H1 (cell line): ENCODE results near the gene RAB11FIP5. TPM values are rescaled to one million over a fixed set of nuclear protein-coding genes. Genes with fewer than 3 reads are reported as not detected.

Experiments used
- CTCF ChIA-PET: fragments of 300-600 bp; sonication (Branson Sonifier 250); formaldehyde crosslinking; loops from one replicate; lab custom pipeline; 2021; ENCODE audit not compliant: partially characterized antibody; lab: Charles Lee
- POLR2A ChIA-PET: fragments of 300-600 bp; sonication (Branson Sonifier 250); formaldehyde crosslinking; loops from one replicate; lab custom pipeline; 2021; ENCODE audit warnings: inconsistent platforms; ENCODE audit not compliant: partially characterized antibody; lab: Charles Lee
- DNase-seq, 2 experiments: peaks; one replicate each; pipeline versions ENCODE4 v3.0.0 to v3.0.0-alpha.2; 2010 to 2022; ENCODE audit warnings: low spot score in 2 of 2, low read depth in 1 of 2, mixed read lengths in 1 of 2
- FAIRE-seq: peaks from 2 replicates; lab custom pipeline; 2011; peaks lifted over from hg19 to GRCh38; lab: Jason Lieb, UNC
- H2AFZ ChIP-seq: 2 replicates; pipeline ENCODE4 v1.8.1; 2012; ENCODE audit warnings: low read length, inconsistent platforms
- H2AK5ac ChIP-seq: 2 replicates; pipeline ENCODE4 v1.6.1; 2013; ENCODE audit warnings: low read depth, low read length
- H2BK120ac ChIP-seq: replicated peaks from 2 replicates; pipeline ENCODE3; 2013; ENCODE audit warnings: low read depth, low read length, inconsistent platforms
- H2BK12ac ChIP-seq: 2 replicates; pipeline ENCODE4 v1.6.1; 2013; ENCODE audit warnings: low read depth, low read length
- H2BK15ac ChIP-seq: 2 replicates; pipeline ENCODE4 v1.6.1; 2013; ENCODE audit warnings: low read length
- H2BK20ac ChIP-seq: 2 replicates; pipeline ENCODE4 v1.6.1; 2013; ENCODE audit warnings: low read length
- H2BK5ac ChIP-seq: 2 replicates; pipeline ENCODE4 v1.6.1; 2013; ENCODE audit warnings: low read depth, low read length
- H3K14ac ChIP-seq: 2 replicates; pipeline ENCODE4 v1.6.1; 2013; ENCODE audit warnings: inconsistent platforms; ENCODE audit not compliant: insufficient read length
- H3K18ac ChIP-seq: 2 replicates; pipeline ENCODE4 v1.6.1; 2013; ENCODE audit warnings: low read length; ENCODE audit errors: extremely low read depth
- H3K23ac ChIP-seq: 2 replicates; pipeline ENCODE4 v1.6.1; 2013; ENCODE audit warnings: inconsistent platforms; ENCODE audit not compliant: insufficient read length
- H3K23me2 ChIP-seq: 2 replicates; pipeline ENCODE4 v1.6.1; 2013; ENCODE audit warnings: low read depth, low read length
- H3K27ac ChIP-seq: 2 replicates; pipeline ENCODE4 v1.6.1; 2011; ENCODE audit warnings: low read depth, low read length, inconsistent platforms
- H3K27me3 ChIP-seq, 4 experiments: replicated peaks in 1 of 4; 1 replicate in 1 of 4; 2 replicates in 3 of 4; pipeline versions ENCODE4 v1.6.1 to v1.8.1; 2011 to 2013; ENCODE audit warnings: low read length in 3 of 4, mild to moderate bottlenecking in 3 of 4, inconsistent platforms in 2 of 4, mixed read lengths in 2 of 4, moderate library complexity in 1 of 4; ENCODE audit not compliant: control insufficient read depth in 3 of 4, insufficient read depth in 3 of 4; ENCODE audit errors: extremely low read depth in 1 of 4
- H3K36me3 ChIP-seq, 4 experiments: 2 replicates each; pipeline versions ENCODE4 v1.6.1 to v1.8.1; 2011 to 2013; ENCODE audit warnings: mild to moderate bottlenecking in 4 of 4, low read length in 3 of 4, moderate library complexity in 2 of 4, control low read depth in 1 of 4, inconsistent platforms in 1 of 4; ENCODE audit not compliant: insufficient read depth in 4 of 4, control insufficient read depth in 2 of 4
- H3K4ac ChIP-seq: replicated peaks from 2 replicates; pipeline ENCODE3; 2013; ENCODE audit warnings: low read length, low read depth, mixed read lengths, inconsistent platforms; ENCODE audit not compliant: insufficient read length
- H3K4me1 ChIP-seq, 4 experiments: replicated peaks in 1 of 4; 1 replicate in 1 of 4; 2 replicates in 3 of 4; pipeline versions ENCODE4 v1.6.1 to v1.8.1; 2011 to 2013; ENCODE audit warnings: low read length in 3 of 4, inconsistent platforms in 2 of 4, mixed read lengths in 1 of 4; ENCODE audit not compliant: insufficient read depth in 4 of 4, control insufficient read depth in 3 of 4
- H3K4me2 ChIP-seq, 2 experiments: 2 replicates each; pipeline versions ENCODE4 v1.6.1 to v1.8.1; 2011 to 2013; ENCODE audit warnings: low read depth in 2 of 2, low read length in 2 of 2, control low read depth in 1 of 2, inconsistent platforms in 1 of 2, mild to moderate bottlenecking in 1 of 2; ENCODE audit not compliant: insufficient read depth in 1 of 2
- H3K4me3 ChIP-seq, 4 experiments: fragments of 200-600, 300-600 bp in 1 of 4; sonication (generic), shearing (Covaris generic), sonication (Bioruptor Twin) in 1 of 4; 2 replicates each; pipeline versions ENCODE4 v1.5.1 to v1.8.1; 2011 to 2016; ENCODE audit warnings: low read length in 4 of 4, low read depth in 3 of 4, control low read depth in 2 of 4, inconsistent platforms in 2 of 4, mild to moderate bottlenecking in 2 of 4, mixed read lengths in 1 of 4, moderate library complexity in 1 of 4; ENCODE audit not compliant: insufficient read depth in 2 of 4; ENCODE audit errors: extremely low read depth in 1 of 4
- H3K56ac ChIP-seq: replicated peaks from 2 replicates; pipeline ENCODE3; 2013; ENCODE audit warnings: low read depth, mild to moderate bottlenecking, mixed read lengths, low read length, inconsistent platforms; ENCODE audit not compliant: insufficient read length
- H3K79me1 ChIP-seq: 2 replicates; pipeline ENCODE4 v1.6.1; 2013; ENCODE audit warnings: low read depth, low read length, control low read depth
- H3K79me2 ChIP-seq, 2 experiments: 2 replicates each; pipeline versions ENCODE4 v1.6.1 to v1.8.1; 2012 to 2013; ENCODE audit warnings: low read length in 2 of 2, mild to moderate bottlenecking in 2 of 2, inconsistent platforms in 1 of 2; ENCODE audit not compliant: insufficient read depth in 2 of 2, control insufficient read depth in 1 of 2
- H3K9ac ChIP-seq, 4 experiments: replicated peaks in 1 of 4; 1 replicate in 1 of 4; 2 replicates in 3 of 4; pipeline versions ENCODE4 v1.6.1 to v1.8.1; 2011 to 2013; ENCODE audit warnings: low read depth in 3 of 4, low read length in 3 of 4, control low read depth in 2 of 4, mild to moderate bottlenecking in 2 of 4, moderate library complexity in 2 of 4, inconsistent platforms in 1 of 4; ENCODE audit errors: extremely low read depth in 1 of 4
- H3K9me3 ChIP-seq, 2 experiments: 2 replicates each; pipeline versions ENCODE4 v1.6.1 to v1.8.1; 2012 to 2013; ENCODE audit warnings: mild to moderate bottlenecking in 2 of 2, moderate library complexity in 2 of 2, control low read depth in 1 of 2, inconsistent platforms in 1 of 2, low read depth in 1 of 2, low read length in 1 of 2, mixed read lengths in 1 of 2; ENCODE audit not compliant: insufficient read depth in 2 of 2
- H4K20me1 ChIP-seq, 2 experiments: replicated peaks in 1 of 2; 2 replicates each; pipeline versions ENCODE3 to v1.8.1; 2011 to 2013; ENCODE audit warnings: inconsistent platforms in 2 of 2, low read length in 2 of 2, mild to moderate bottlenecking in 1 of 2; ENCODE audit not compliant: insufficient read depth in 2 of 2, control insufficient read depth in 1 of 2
- H4K5ac ChIP-seq: 2 replicates; pipeline ENCODE4 v1.6.1; 2013; ENCODE audit warnings: low read length, low read depth, mixed read lengths, inconsistent platforms; ENCODE audit not compliant: insufficient read length
- H4K8ac ChIP-seq: 2 replicates; pipeline ENCODE4 v1.8.0; 2013; ENCODE audit warnings: mild to moderate bottlenecking, moderate library complexity, low read length, inconsistent platforms; ENCODE audit not compliant: insufficient read depth; ENCODE audit errors: extremely low read depth
- H4K91ac ChIP-seq: replicated peaks from 2 replicates; pipeline ENCODE3; 2013; ENCODE audit warnings: low read length, mixed read lengths, inconsistent platforms; ENCODE audit not compliant: insufficient read length
- ASH2L ChIP-seq: fragments of 200-600, 300-600 bp; sonication (generic); IDR thresholded peaks from one replicate; pipeline ENCODE4 v1.7.1; 2017; ENCODE audit warnings: low read length
- CBX8 ChIP-seq: fragments of 300-800, 300-1000 bp; sonication (generic); IDR thresholded peaks from 2 replicates; pipeline ENCODE4 v1.7.1; 2016; ENCODE audit warnings: low read depth, low read length, borderline replicate concordance
- EP300 ChIP-seq, 2 experiments: IDR thresholded peaks; 1 replicate in 1 of 2; 2 replicates in 1 of 2; pipeline ENCODE4 v1.6.1; 2011 to 2012; ENCODE audit warnings: low read depth in 2 of 2, low read length in 2 of 2, mild to moderate bottlenecking in 2 of 2, borderline replicate concordance in 1 of 2, inconsistent platforms in 1 of 2, moderate library complexity in 1 of 2
- MAFK ChIP-seq: IDR thresholded peaks from 2 replicates; pipeline ENCODE4 v1.6.1; 2012; ENCODE audit warnings: low read depth, mild to moderate bottlenecking, improper control_type of control experiment, low read length
- POLR2AphosphoS5 ChIP-seq: IDR thresholded peaks from 2 replicates; pipeline ENCODE4 v1.6.1; 2011; ENCODE audit warnings: low read depth, low read length
- RXRA ChIP-seq: IDR thresholded peaks from 2 replicates; pipeline ENCODE4 v1.6.1; 2011; ENCODE audit warnings: low read depth, mild to moderate bottlenecking, low read length, moderate library complexity; ENCODE audit not compliant: insufficient read depth
- SP1 ChIP-seq: IDR thresholded peaks from 2 replicates; pipeline ENCODE4 v1.6.1; 2011; ENCODE audit warnings: low read depth, low read length
- SP2 ChIP-seq: IDR thresholded peaks from 2 replicates; pipeline ENCODE4 v1.6.1; 2012; ENCODE audit warnings: mild to moderate bottlenecking, low read length, inconsistent platforms
- TEAD4 ChIP-seq: IDR thresholded peaks from 2 replicates; pipeline ENCODE4 v1.6.1; 2012; ENCODE audit warnings: low read depth, low read length, inconsistent platforms, mixed read lengths
- YY1 ChIP-seq: IDR thresholded peaks from 2 replicates; pipeline ENCODE4 v1.6.1; 2011; ENCODE audit warnings: low read depth, mild to moderate bottlenecking, low read length
- WGBS, 2 experiments: shearing (Covaris generic) in 1 of 2; methylation state at CpG; one replicate each; pipeline versions ENCODE4 v1.1.6 to v1.1.7; 2013 to 2015; ENCODE audit warnings: low lambda C conversion rate in 2 of 2, mixed read lengths in 2 of 2, inconsistent platforms in 1 of 2, low coverage in 1 of 2, missing lambda C conversion rate in 1 of 2; ENCODE audit not compliant: insufficient replicate concordance in 2 of 2, insufficient coverage in 1 of 2, insufficient read length in 1 of 2; ENCODE audit errors: extremely low coverage in 1 of 2, missing lambda C conversion rate in 1 of 2; 5-methylcytosine and 5-hydroxymethylcytosine counted together
- polyA plus RNA-seq, 7 experiments: library from polyadenylated mRNA; depleted of rRNA in 3 of 7; stranded (reverse) in 5 of 7; unstranded in 2 of 7; fragments of >200 nt in 5 of 7; fragments of 200-250 nt in 2 of 7; gene quantifications; 1 replicate in 5 of 7; 2 replicates in 1 of 7; 4 replicates in 1 of 7; pipeline versions ENCODE4 v1.2.1 to v1.2.3, GENCODE V29; 2011 to 2013; ENCODE audit warnings: missing spikeins in 2 of 7, mixed read lengths in 2 of 7
- total RNA-seq: library from RNA; stranded (reverse); fragmentation: NEBNext Ultra II Directional; extraction: Animal tissue kit (Norgen Biotek cat#: 25700); gene quantifications from 2 replicates; pipeline ENCODE4 v1.2.1, GENCODE V29; 2021

The RAB11FIP5 gene
- total and polyA plus RNA-seq, 2 of the 8 experiments (the other 6 are each of a cell fraction or from before 2014, with no cell fraction given), result 6.3 to 17.0 TPM

- Histone ChIP-seq H4K20me1 (peaks cover 0 to 2% of the 10 kb centered on the region in 2 experiments), H3K18ac (no peak overlapping the region), H2BK12ac (no peak overlapping the region), H2BK120ac (no peak overlapping the region), H2BK5ac (no peak overlapping the region), H3K27me3 (no peaks in the 10 kb centered on the region), H3K4ac (no peak overlapping the region), H3K23me2 (no peaks in the 10 kb centered on the region), H3K9ac (no peak overlapping the region), H2AK5ac (no peak overlapping the region), H3K36me3 (no peaks in the 10 kb centered on the region), H3K79me1 (no peaks in the 10 kb centered on the region), H3K14ac (no peak overlapping the region), H3K23ac (no peak overlapping the region), H3K4me2 (no peak overlapping the region), H2AFZ (no peak overlapping the region), H2BK20ac (no peak overlapping the region), H4K5ac (no peak overlapping the region), H3K9me3 (no peaks in the 10 kb centered on the region), H3K27ac (no peak overlapping the region), H4K8ac (no peak overlapping the region), H3K4me1 (peaks cover 0 to 2% (median under 1%) of the 10 kb centered on the region in 4 experiments; a peak in 3 of 7 replicates), H3K56ac (no peak overlapping the region), H3K4me3 (no peak overlapping the region), H2BK15ac (no peak overlapping the region), H3K79me2 (no peaks in the 10 kb centered on the region), H4K91ac (no peak overlapping the region)
- DNase-seq, result no peak
- no peak for FAIRE-seq
- ChIA-PET POLR2A (no interaction called here), CTCF (interaction anchor here (1.4 kb wide), 1 partner anchor 46 kb away, joined by 3 read pairs; no protein-coding TSS in a partner anchor)
- 83% methylated on average over 2 of the region's 3 CpGs; no CpG with 5 or more reads in 1 of the 2 experiments for WGBS, 2 experiments
- no peak for TF ChIP-seq CBX8
- no peak for TF ChIP-seq TEAD4
- TF ChIP-seq MAFK, result no peak
- TF ChIP-seq RXRA, result no peak
- TF ChIP-seq YY1, result no peak
- no peak for TF ChIP-seq SP2
- TF ChIP-seq EP300 (IDR thresholded peaks at IDR 0.05; ENCODE audit: borderline replicate concordance in 1 of 2, low read depth in 2 of 2, low read length in 2 of 2), result no peak
- TF ChIP-seq ASH2L, result no peak
- TF ChIP-seq SP1, result no peak
- TF ChIP-seq POLR2AphosphoS5, result no peak
These were observed 19.1 kb upstream of the RAB11FIP5 start for GRCh38 chr2:73131807-73132206.
